ENCODE data around the gene ARL11.

GRCh38 chr13:49643035-49643646 lies 14.8 kb downstream of the ARL11 start:
- TF ChIP-seq CTCF (IDR thresholded peaks at IDR 0.05; ENCODE audit: low read depth, low read length) (no peak), EZH2phosphoT487 (IDR thresholded peaks at IDR 0.05; ENCODE audit: low read depth) (no peak)

Data from OCI-LY3 (cell line).